GM12865 (cell line): ENCODE results near the gene CLDND1.

Experiments used
- DNase-seq: peaks from one replicate; pipeline ENCODE4 v3.0.0; 2010; ENCODE audit warnings: low read depth
- H3K4me3 ChIP-seq: 2 replicates; pipeline ENCODE4 v1.5.1; 2011; ENCODE audit warnings: mild to moderate bottlenecking, low read depth, low read length, control low read depth
- CTCF ChIP-seq: IDR thresholded peaks from 2 replicates; pipeline ENCODE4 v1.5.1; 2011; ENCODE audit warnings: low read length, control low read depth, low read depth, inconsistent platforms; ENCODE audit not compliant: insufficient read depth; ENCODE audit errors: missing control alignments

The CLDND1 gene

GRCh38 chr3:98522544-98523281 lies at the start of gene CLDND1:
CLDND1 (minus strand) TSS chr3:98522902; CDS start chr3:98521424, 1,478 bp downstream.
- no peak for TF ChIP-seq CTCF
- DNase-seq: peak; percentile 98
- peak within 1 kb of the TSS; percentile 88 for H3K4me3 ChIP-seq

- no peak for DNase-seq
- TF ChIP-seq CTCF: no peak
- no peak overlapping the region for H3K4me3 ChIP-seq
Measured at GRCh38 chr3:98568402-98568801, 45.7 kb upstream of the CLDND1 start.

GRCh38 chr3:98567666-98568270 lies 45.1 kb upstream of the CLDND1 start:
- peak overlapping the region; percentile 17 for H3K4me3 ChIP-seq
- TF ChIP-seq CTCF: no peak
- DNase-seq: peak; percentile 73

- peak overlapping the region; percentile 45 for H3K4me3 ChIP-seq
- no peak for TF ChIP-seq CTCF
- peak; percentile 86 for DNase-seq
Measured at GRCh38 chr3:98565843-98566242, 43.1 kb upstream of the CLDND1 start.

- peak; percentile 71 for DNase-seq
- TF ChIP-seq CTCF: no peak
- peak overlapping the region; percentile 45 for H3K4me3 ChIP-seq
Measured at GRCh38 chr3:98565237-98565643, 42.5 kb upstream of the CLDND1 start.

GRCh38 chr3:98564282-98565005 lies 41.7 kb upstream of the CLDND1 start:
- peak overlapping the region; percentile 45 for H3K4me3 ChIP-seq
- no peak for TF ChIP-seq CTCF
- peak; percentile 89 for DNase-seq
